HG02571 (cell line): ENCODE measurements around the gene PARP1.
"Not testable (repeated sequence)": the region's sequence is repeated elsewhere in the genome, so short reads cannot be mapped to it uniquely, and the experiment has no call there.

Source experiments
- ATAC-seq: cut with Tn5 transposase; IDR thresholded peaks from one replicate; pipeline ENCODE4 v1.9.1; 2021; ENCODE audit warnings: mild to moderate bottlenecking, moderate library complexity; ENCODE audit not compliant: unreplicated experiment

PARP1 gene

GRCh38 chr1:226357416-226357815, 50.5 kb downstream of the PARP1 start:
- ATAC-seq, result no peak

DNA sequence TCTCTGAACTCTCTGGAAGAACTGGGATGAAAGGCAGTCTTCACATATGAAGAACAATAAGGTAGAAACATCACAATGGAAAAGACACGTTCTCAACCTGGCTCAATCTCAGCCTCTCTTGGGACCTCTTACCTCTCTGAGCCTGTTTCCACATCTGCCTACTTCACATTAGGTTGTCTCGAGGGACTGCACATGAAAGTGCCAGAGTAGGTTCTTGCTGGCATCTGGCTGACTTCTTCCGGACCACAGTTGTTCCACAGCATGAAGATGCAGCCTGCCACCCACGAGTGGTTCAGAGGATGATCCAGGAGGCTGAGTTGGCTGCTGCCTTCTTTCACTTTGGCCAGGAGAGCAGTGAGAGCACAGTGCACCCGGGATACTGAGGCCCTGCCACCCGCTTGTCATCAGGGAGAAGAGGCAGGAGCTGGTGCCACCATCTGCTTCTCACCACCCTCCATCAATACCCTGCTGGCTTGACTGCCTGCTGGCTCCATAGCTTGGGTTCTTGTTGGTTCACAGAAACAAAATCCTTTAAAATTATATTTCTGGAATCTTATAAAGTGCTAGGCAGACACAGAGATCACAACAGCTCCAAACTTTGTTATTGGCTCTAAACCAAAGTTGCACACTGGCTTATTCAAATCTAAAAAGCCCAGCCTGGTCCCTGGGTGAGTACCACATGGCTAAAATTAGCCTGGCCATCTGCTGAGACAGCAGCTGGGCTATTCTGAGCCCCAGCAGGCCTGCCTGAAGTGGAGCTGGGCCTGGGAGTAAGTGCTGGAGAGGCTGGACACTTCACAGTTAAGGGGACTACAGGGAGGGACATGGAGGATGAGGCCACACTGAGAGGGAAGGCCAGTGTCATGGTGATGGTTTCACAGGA, 52.0 kb downstream of the PARP1 start:
- peak; percentile 42 for ATAC-seq

DNA sequence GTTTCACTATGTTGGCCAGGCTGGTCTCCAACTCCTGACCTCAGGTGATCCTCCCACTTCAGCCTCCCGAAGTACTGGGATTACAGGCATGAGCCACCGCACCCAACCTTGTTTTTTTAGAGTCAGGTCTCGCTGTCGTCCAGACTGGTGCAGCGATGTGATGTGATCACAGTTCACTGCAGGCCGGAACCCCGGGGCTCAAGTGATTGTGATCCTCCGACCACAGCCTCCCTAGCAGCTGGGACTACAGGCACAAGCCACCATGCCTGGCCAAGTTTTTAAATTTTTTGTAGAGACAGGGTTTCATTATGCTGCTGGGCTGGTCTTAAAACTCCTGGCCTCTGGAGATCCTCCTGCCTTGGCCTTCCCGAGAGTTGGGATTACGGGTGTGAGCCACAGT, 52.9 kb downstream of the PARP1 start:
- ATAC-seq, result no peak

DNA sequence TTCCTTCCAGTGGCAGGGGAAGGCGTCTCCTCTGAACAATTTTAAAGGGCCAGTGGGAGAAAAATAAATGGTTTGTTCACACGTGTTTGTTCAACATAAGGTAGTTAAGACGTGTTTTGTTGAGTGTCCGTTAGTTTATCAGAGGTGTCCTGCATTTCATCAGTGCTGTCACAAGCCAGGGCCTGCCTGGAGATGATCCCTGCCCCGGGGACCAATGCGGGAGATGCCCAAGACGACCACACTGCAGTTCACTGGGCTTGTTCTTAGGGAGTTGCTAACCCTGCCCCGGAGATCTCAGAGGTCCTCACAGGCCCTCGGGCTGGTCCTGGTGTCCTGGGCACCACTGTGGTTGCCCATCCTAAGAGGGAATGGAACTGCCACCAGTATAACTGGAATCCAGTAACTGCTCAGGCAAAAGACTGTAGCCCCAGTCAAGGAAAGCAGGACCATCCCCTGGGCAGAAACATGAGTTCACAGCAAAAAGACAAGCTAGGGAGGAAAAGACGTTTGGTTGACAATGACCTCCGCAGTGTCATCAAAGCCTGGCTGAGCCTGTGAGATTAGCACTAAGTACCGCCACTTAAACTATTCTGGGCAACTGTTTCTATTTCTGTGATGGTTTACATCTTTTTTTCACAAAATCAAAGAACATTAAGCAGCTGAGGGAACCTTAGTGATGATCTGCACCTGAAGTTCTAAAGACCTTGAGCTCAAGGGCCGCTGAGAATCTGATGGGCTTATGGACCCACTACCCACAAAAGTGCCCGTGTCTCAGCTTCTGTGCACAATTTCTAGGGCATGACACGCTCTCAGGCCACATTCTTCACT, 54.0 kb downstream of the PARP1 start:
- no peak for ATAC-seq

DNA sequence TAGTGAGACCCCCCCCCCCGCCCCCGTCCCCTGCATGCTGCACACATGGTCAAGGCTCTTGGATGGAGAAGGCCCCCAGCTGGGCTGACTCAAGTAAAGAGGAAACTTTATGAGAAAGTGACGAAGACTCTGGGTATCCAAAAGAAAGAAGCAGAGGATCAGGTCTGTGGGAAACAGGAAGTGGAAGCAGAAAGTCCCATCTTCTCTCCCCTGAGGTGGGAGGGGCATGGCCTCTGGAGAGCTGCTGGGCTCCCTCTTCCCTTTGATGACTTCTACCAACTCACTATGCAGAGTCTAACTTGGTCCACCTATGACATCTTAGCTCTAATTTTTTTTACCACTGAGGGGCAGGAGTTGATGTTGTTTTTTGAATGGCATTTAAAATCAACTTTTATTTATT, 56.2 kb downstream of the PARP1 start:
- ATAC-seq, result no peak

DNA sequence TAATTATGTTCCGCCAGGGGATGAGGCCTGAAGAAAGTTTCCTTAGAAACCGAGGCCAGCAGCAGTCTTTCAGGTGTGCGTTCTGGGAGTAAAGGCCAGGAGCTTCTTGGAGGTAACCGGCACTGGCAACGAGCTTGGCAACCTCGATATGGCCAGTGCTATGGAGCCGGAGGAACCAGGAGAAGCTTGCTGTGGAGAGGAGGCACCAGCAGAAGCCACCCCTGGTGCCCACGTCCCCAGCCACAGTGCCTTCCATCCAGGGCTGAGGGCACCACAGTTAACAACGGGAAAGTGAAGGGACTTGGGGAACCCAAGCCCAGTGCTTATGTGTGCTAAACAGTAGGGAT, 57.4 kb downstream of the PARP1 start:
- no peak for ATAC-seq

GRCh38 chr1:226349801-226350518, 57.9 kb downstream of the PARP1 start:
- ATAC-seq, result no peak

GRCh38 chr1:226349081-226349480, 58.8 kb downstream of the PARP1 start:
- ATAC-seq, result no peak

GRCh38 chr1:226344441-226345259, 63.2 kb downstream of the PARP1 start:
- no peak for ATAC-seq

DNA sequence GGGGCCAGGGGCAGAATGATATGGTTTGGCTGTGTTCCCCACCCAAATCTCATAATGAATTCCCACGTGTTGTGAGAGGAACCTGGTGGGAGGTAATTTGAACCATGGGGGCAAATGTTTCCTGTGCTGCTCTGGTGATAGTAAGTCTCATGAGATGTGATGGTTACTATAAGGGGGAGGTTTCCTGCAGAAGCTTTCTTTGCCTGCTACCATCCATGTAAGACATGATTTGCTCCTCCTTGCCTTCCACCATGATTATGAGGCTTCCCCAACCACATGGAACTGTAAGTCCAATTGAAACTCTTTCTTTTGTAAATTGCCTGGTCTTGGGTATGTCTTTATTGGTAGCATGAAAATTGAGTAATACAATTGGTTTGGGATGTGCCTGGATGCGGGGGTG, 65.2 kb downstream of the PARP1 start:
- no peak for ATAC-seq

DNA sequence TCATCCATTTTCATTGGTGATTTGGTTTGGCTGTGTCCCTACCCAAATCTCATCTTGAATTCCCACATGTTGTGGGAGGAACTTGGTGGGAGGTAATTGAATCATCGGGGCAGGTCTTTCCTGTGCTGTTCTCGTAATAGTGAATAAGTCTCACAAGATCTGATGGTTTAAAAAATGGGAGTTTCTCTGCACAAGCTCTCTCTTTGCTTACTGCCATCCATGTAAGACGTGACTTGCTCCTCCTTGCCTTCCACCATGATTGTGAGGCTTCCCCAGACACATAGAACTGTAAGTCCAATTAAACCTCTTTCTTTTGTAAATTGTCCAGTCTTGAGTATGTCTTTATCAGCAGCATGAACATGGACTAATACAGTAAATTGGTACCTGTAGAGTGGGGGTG, 67.8 kb downstream of the PARP1 start:
- ATAC-seq, result not testable (repeated sequence)

GRCh38 chr1:226337276-226337875, 70.5 kb downstream of the PARP1 start:
- no peak for ATAC-seq

DNA sequence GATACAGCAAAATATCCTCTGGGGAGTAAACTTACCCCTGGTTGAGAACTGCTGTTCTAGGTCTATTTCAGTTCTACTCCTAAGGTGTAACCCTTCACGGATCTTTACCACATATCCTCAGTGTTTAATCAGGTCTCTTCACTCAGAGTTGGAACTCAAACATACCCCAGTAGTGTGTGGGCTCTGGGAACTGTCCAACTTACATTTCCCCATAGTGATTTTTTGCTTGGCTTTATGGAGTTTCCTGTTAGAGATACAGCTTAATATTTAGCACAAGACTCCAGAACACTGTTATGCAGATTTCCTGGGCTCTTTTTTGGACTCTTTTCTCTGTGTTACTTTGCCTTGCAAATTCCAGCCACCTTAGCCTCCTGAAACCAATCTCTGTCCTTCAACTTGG, 72.2 kb downstream of the PARP1 start:
- ATAC-seq, result no peak

- no peak for ATAC-seq
These were observed 74.9 kb downstream of the PARP1 start for GRCh38 chr1:226332947-226333346.

DNA sequence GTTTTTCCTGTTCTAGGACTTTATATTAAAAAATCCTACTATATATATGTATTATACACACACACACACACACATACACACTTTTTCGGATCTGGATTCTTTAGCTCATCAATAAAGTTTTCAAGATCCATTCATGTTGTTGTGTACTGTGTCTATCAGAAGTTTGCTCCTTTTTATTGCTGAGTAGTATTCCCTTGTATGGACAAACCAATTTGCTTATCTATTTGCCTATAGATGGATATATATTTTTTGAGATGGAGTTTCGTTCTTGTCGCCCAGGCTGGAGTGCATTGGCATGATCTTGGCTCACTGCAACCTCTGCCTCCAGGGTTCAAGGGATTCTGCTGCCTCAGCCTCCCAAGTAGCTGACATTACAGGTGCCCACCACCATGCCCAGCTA, 78.7 kb downstream of the PARP1 start:
- ATAC-seq, result no peak

DNA sequence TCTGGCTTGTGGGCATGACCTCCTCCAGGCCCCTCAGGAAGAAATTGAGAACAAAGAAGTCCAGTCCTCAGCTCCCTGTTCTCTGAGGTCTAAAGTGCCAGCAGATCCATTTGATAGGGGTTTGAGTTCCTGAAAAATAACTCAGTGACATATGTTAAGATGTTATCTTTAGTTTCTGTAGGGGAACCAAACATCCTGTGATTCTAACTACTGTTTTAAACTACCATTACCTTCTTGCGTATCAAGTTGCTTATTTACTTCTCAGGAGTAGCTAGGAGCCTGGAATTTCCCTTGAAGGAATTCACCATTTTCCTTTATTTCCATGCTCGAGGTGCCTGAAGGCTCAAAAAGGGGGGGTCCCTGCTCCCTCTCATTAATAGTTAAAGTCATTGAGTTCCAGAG, 80.1 kb downstream of the PARP1 start:
- ATAC-seq, result no peak

DNA sequence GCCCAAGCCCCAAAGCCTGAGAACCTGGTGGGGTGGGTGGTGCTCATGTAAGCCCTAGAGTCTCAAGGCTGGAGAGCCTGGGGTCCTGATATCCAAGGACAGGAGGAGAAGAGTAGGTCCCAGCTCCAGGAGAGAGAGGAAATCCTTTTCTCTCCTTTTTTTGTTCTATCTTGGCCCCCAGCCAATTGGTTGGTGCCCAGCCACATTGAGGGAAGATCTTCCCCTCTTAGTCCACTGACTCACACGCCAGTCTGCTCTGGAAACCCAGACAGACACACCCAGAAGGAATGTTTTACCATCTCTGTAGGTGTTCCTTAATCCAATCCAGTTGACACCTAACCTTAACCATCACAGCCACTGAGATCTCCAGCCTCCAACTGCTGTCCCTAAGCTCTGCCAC, 82.7 kb downstream of the PARP1 start:
- ATAC-seq, result no peak

GRCh38 chr1:226324479-226324878, 83.4 kb downstream of the PARP1 start:
- ATAC-seq, result no peak

DNA sequence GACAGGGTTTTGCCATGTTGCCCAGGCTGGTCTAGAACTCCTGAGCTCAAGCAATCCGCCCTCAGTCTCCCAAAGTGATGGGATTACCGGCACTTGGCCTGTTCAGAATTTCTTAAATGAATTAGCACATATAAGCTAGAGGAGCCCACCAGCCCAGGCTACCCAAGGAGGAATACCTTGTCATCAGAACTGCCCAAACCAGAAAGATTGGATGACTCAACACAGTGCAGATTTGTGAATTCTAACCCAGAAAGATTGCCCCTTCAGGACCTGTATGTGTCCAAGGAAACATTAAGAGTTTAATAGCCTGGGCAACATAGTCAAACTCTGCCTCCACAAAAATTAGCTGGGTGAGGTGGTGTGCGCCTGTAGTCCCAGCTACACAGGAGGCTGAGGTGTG, 84.9 kb downstream of the PARP1 start:
- ATAC-seq, result no peak

DNA sequence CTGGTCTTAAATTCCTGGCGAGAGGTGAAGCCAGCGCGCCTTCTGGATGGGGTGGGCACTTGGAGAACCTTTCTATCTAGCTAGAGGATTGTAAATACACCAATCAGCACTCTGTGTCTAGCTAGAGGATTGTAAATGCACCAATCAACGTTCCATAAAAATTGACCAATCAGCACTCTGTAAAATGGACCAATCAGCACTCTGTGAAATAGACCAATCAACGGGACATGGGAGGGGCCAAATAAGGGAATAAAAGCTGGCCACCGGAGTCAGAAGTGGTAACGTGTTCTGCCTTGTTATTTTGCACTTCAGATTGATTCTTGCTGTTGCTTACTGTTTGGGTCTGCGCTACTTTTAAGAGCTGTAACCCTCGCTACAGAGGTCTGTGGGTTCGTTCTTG, 87.0 kb downstream of the PARP1 start:
- no peak for ATAC-seq
